ENCODE data around the gene TMPRSS7.

TMPRSS7 gene

GRCh38 chr3:112002096-112002971 lies 32.2 kb upstream of the TMPRSS7 start:
- H3K4me1 ChIP-seq (ENCODE audit: control insufficient read depth, insufficient read depth, low read length), result peaks cover 10% of the 10 kb centered on the region
- no peak overlapping the region for H3K4me3 ChIP-seq (ENCODE audit: low read length in 2 of 2)
- H3K36me3 ChIP-seq (ENCODE audit: control insufficient read depth in 2 of 2, insufficient read depth in 2 of 2, low read length in 2 of 2), result no peaks in the 10 kb centered on the region
- no peak overlapping the region for H3K27ac ChIP-seq (ENCODE audit: low read length)
- peaks cover 14 to 16% of the 10 kb centered on the region in 2 donors for H3K27me3 ChIP-seq (ENCODE audit: control insufficient read depth in 1 of 2, insufficient read depth in 2 of 2, low read length in 2 of 2)
- no peaks in the 10 kb centered on the region for H3K9me3 ChIP-seq (ENCODE audit: control insufficient read depth in 2 of 2, low read length in 2 of 2)
- H3K9ac ChIP-seq (ENCODE audit: low read length in 2 of 2), result no peak overlapping the region

DNA sequence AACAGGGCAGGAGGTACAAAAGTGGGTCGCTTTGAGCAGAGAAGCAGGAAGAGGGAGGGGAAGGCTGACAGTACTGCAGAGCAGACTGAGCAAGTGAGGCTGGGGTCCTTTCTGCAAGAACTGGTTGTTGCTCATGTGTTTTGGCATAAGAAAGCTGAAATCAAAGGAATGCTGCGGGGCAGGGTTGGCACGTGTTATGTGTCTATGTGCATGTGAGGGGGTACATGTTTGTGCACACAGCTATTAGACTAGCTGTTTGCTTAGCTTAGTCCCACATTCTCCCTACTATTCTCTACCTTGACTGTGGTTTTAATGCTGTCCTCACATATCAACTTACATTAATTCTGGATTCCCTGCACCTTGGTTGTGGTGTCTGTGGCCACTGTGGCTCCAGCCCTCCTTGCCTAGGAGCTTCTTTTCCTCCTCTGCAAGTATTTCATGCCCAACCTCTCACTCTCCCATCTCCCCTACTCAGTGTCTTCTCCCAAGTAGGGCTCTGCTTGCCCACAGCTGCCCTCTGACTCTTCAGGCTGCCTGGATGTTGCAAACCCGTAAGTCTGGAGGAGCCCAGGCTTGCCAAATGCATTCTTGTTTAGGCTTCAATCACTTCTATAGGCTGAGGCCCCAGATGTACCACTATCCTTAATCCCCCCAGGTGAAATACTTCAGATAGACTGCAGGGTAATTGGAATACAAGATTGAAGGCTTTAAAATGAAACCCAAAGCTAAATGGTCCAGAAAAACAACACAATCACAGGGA lies 31.0 kb upstream of the TMPRSS7 start:
- Histone ChIP-seq H3K9me3 (ENCODE audit: control insufficient read depth in 2 of 2, low read length in 2 of 2) (no peaks in the 10 kb centered on the region), H3K27me3 (ENCODE audit: control insufficient read depth in 1 of 2, insufficient read depth in 2 of 2, low read length in 2 of 2) (peaks cover 13 to 15% of the 10 kb centered on the region in 2 donors), H3K4me3 (ENCODE audit: low read length in 2 of 2) (no peak overlapping the region), H3K36me3 (ENCODE audit: control insufficient read depth in 2 of 2, insufficient read depth in 2 of 2, low read length in 2 of 2) (no peaks in the 10 kb centered on the region), H3K27ac (ENCODE audit: low read length) (no peak overlapping the region), H3K9ac (ENCODE audit: low read length in 2 of 2) (no peak overlapping the region), H3K4me1 (ENCODE audit: control insufficient read depth, insufficient read depth, low read length) (peaks cover 9% of the 10 kb centered on the region)

GRCh38 chr3:112004187-112004586 lies 30.3 kb upstream of the TMPRSS7 start:
- no peak overlapping the region for H3K27ac ChIP-seq (ENCODE audit: low read length)
- no peak overlapping the region for H3K9ac ChIP-seq (ENCODE audit: low read length in 2 of 2)
- no peaks in the 10 kb centered on the region for H3K36me3 ChIP-seq (ENCODE audit: control insufficient read depth in 2 of 2, insufficient read depth in 2 of 2, low read length in 2 of 2)
- no peak overlapping the region for H3K4me3 ChIP-seq (ENCODE audit: low read length in 2 of 2)
- no peaks in the 10 kb centered on the region for H3K9me3 ChIP-seq (ENCODE audit: control insufficient read depth in 2 of 2, low read length in 2 of 2)
- H3K4me1 ChIP-seq (ENCODE audit: control insufficient read depth, insufficient read depth, low read length), result peaks cover 6% of the 10 kb centered on the region
- peaks cover 8 to 12% of the 10 kb centered on the region in 2 donors for H3K27me3 ChIP-seq (ENCODE audit: control insufficient read depth in 1 of 2, insufficient read depth in 2 of 2, low read length in 2 of 2)

- Histone ChIP-seq H3K27ac (ENCODE audit: low read length) (no peak overlapping the region), H3K4me3 (ENCODE audit: low read length in 2 of 2) (no peak overlapping the region), H3K4me1 (ENCODE audit: control insufficient read depth, insufficient read depth, low read length) (peaks cover 2% of the 10 kb centered on the region), H3K9ac (ENCODE audit: low read length in 2 of 2) (no peak overlapping the region), H3K27me3 (ENCODE audit: control insufficient read depth in 1 of 2, insufficient read depth in 2 of 2, low read length in 2 of 2) (peaks cover 4 to 12% of the 10 kb centered on the region in 2 donors), H3K9me3 (ENCODE audit: control insufficient read depth in 2 of 2, low read length in 2 of 2) (no peaks in the 10 kb centered on the region), H3K36me3 (ENCODE audit: control insufficient read depth in 2 of 2, insufficient read depth in 2 of 2, low read length in 2 of 2) (no peaks in the 10 kb centered on the region)
Measured at GRCh38 chr3:112004669-112005068, 29.9 kb upstream of the TMPRSS7 start.

DNA sequence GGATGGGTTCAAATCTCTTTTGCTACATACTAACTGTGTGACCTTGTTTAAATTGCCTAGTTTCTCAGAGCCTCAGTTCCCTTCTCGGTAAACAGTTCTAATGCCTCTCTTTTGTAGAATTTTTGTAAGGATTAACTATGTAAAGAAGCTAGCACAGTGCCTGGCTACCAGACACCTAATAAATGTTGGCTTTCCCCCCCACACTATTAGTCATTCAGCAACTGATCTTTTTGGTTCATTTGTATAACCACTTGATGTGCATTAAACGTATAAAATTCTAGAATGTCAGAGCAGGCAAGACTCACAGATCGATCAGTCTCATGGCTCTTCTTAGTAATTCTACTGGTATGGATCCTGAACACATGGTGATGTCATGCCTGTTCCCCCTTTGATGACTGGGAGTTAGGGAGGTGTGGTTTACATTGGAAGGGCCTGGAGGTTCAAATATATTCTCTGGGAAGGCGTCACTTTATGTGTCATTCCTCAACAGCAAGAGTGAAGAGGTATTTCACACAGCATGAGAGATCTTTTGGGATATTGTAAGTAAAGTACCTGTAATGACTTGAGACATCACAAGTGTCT lies 29.4 kb upstream of the TMPRSS7 start:
- Histone ChIP-seq H3K9ac (ENCODE audit: low read length in 2 of 2) (no peak overlapping the region), H3K27me3 (ENCODE audit: control insufficient read depth in 1 of 2, insufficient read depth in 2 of 2, low read length in 2 of 2) (peaks cover 3 to 8% of the 10 kb centered on the region in 2 donors), H3K4me3 (ENCODE audit: low read length in 2 of 2) (no peak overlapping the region), H3K9me3 (ENCODE audit: control insufficient read depth in 2 of 2, low read length in 2 of 2) (no peaks in the 10 kb centered on the region), H3K4me1 (ENCODE audit: control insufficient read depth, insufficient read depth, low read length) (peaks cover 2% of the 10 kb centered on the region), H3K27ac (ENCODE audit: low read length) (no peak overlapping the region), H3K36me3 (ENCODE audit: control insufficient read depth in 2 of 2, insufficient read depth in 2 of 2, low read length in 2 of 2) (no peaks in the 10 kb centered on the region)

- Histone ChIP-seq H3K27me3 (ENCODE audit: control insufficient read depth in 1 of 2, insufficient read depth in 2 of 2, low read length in 2 of 2) (no peaks in the 10 kb centered on the region), H3K27ac (ENCODE audit: low read length) (no peak overlapping the region), H3K4me1 (ENCODE audit: control insufficient read depth, insufficient read depth, low read length) (peaks cover 2% of the 10 kb centered on the region), H3K9me3 (ENCODE audit: control insufficient read depth in 2 of 2, low read length in 2 of 2) (no peaks in the 10 kb centered on the region), H3K9ac (ENCODE audit: low read length in 2 of 2) (no peak overlapping the region), H3K4me3 (ENCODE audit: low read length in 2 of 2) (no peak overlapping the region), H3K36me3 (ENCODE audit: control insufficient read depth in 2 of 2, insufficient read depth in 2 of 2, low read length in 2 of 2) (no peaks in the 10 kb centered on the region)
Measured at GRCh38 chr3:112007633-112008032, 26.9 kb upstream of the TMPRSS7 start.

- Histone ChIP-seq H3K4me1 (ENCODE audit: control insufficient read depth, insufficient read depth, low read length) (peaks cover 5% of the 10 kb centered on the region), H3K9ac (ENCODE audit: low read length in 2 of 2) (no peak overlapping the region), H3K9me3 (ENCODE audit: control insufficient read depth in 2 of 2, low read length in 2 of 2) (no peaks in the 10 kb centered on the region), H3K36me3 (ENCODE audit: control insufficient read depth in 2 of 2, insufficient read depth in 2 of 2, low read length in 2 of 2) (no peaks in the 10 kb centered on the region), H3K27me3 (ENCODE audit: control insufficient read depth in 1 of 2, insufficient read depth in 2 of 2, low read length in 2 of 2) (no peaks in the 10 kb centered on the region), H3K27ac (ENCODE audit: low read length) (no peak overlapping the region), H3K4me3 (ENCODE audit: low read length in 2 of 2) (no peak overlapping the region)
Measured at GRCh38 chr3:112009670-112010069, 24.9 kb upstream of the TMPRSS7 start.

DNA sequence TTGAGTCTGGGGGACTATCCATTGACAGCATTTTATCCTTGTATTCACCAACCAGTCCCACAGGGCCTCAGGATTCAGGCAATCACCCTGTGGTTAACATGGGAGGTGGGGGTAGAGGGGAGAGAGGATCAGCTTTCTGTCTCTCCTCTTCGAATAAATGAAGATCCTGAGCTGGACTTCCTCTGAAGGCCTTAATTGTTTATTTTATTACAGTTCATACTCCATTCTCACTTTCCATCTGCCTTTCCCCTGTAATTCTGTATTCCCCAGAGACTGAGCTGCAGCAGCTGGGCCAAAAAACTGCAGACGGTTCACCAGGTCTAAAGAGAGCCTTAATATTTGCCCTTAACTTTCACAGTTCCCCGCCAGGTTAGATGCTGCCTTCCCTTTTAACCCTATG lies 23.9 kb upstream of the TMPRSS7 start:
- Histone ChIP-seq H3K4me1 (ENCODE audit: control insufficient read depth, insufficient read depth, low read length) (peaks cover 5% of the 10 kb centered on the region), H3K9ac (ENCODE audit: low read length in 2 of 2) (no peak overlapping the region), H3K36me3 (ENCODE audit: control insufficient read depth in 2 of 2, insufficient read depth in 2 of 2, low read length in 2 of 2) (no peaks in the 10 kb centered on the region), H3K27ac (ENCODE audit: low read length) (no peak overlapping the region), H3K4me3 (ENCODE audit: low read length in 2 of 2) (no peak overlapping the region), H3K27me3 (ENCODE audit: control insufficient read depth in 1 of 2, insufficient read depth in 2 of 2, low read length in 2 of 2) (no peaks in the 10 kb centered on the region), H3K9me3 (ENCODE audit: control insufficient read depth in 2 of 2, low read length in 2 of 2) (no peaks in the 10 kb centered on the region)

DNA sequence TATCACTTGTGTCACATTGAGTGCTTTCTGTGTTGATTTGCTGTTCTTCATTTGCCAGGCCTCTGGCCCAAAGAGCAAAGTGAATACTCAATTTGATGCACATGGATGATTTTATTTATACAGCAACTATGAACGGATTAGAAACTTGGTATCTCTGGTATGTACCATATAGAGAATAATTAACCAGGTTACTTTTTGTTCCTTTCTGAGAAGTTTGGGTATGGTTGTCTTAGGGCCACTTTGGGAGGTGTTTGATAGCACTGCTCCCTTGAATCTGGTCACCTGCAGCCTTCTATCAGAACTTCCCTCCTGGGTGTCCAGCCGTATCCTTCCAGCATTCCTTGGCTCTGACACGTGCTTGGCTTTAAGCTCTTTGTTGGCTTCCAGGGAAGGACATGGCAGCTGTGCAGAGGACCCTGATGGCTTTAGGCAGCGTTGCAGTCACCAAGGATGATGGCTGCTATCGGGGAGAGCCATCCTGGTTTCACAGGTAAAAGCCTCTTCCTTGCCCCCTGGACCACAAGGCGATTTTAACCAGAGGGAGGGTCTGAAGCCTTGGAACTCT lies 23.1 kb upstream of the TMPRSS7 start:
- H3K9ac ChIP-seq (ENCODE audit: low read length in 2 of 2), result no peak overlapping the region
- no peaks in the 10 kb centered on the region for H3K9me3 ChIP-seq (ENCODE audit: control insufficient read depth in 2 of 2, low read length in 2 of 2)
- H3K27ac ChIP-seq (ENCODE audit: low read length), result no peak overlapping the region
- no peaks in the 10 kb centered on the region for H3K36me3 ChIP-seq (ENCODE audit: control insufficient read depth in 2 of 2, insufficient read depth in 2 of 2, low read length in 2 of 2)
- H3K27me3 ChIP-seq (ENCODE audit: control insufficient read depth in 1 of 2, insufficient read depth in 2 of 2, low read length in 2 of 2), result no peaks in the 10 kb centered on the region
- H3K4me1 ChIP-seq (ENCODE audit: control insufficient read depth, insufficient read depth, low read length), result peaks cover 5% of the 10 kb centered on the region
- no peak overlapping the region for H3K4me3 ChIP-seq (ENCODE audit: low read length in 2 of 2)

DNA sequence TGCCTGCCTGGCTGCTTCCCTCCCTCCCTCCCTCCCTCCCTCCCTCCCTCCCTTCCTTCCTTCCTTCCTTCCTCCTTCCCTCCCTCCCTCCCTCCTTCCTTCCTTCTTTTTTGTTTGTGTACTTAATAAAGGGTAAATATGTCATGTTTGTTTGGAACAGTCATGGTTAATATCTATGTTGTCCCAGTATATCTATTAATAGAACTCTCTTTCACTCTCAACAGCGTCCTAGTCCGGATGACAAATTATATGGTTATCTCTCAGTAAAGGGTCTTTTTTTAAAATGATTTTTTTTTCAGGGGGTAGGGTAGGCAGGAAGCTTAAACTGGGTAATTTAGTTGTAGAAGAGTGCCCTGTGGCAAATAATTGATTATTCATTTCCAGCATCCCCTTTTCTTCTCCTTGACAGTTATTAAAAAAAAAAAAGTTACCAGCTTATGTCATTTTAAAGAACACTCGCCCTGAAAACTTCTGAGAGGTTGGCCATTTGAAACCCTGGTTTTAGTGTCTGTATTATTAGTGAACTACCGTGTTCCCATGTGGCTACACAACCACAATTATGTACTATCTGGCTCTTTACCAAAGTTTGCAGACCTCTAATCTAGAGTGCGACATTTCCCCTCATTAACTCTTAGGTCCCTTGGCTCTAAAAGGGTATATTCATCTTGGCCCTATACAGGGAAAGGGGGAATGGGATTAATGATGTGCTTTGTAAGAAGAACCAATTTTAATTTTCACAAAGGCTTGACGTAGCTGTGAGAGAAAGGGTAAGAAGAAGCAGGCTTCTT lies 22.1 kb upstream of the TMPRSS7 start:
- Histone ChIP-seq H3K4me3 (ENCODE audit: low read length in 2 of 2) (no peak overlapping the region), H3K36me3 (ENCODE audit: control insufficient read depth in 2 of 2, insufficient read depth in 2 of 2, low read length in 2 of 2) (no peaks in the 10 kb centered on the region), H3K9me3 (ENCODE audit: control insufficient read depth in 2 of 2, low read length in 2 of 2) (no peaks in the 10 kb centered on the region), H3K9ac (ENCODE audit: low read length in 2 of 2) (no peak overlapping the region), H3K27me3 (ENCODE audit: control insufficient read depth in 1 of 2, insufficient read depth in 2 of 2, low read length in 2 of 2) (no peaks in the 10 kb centered on the region), H3K4me1 (ENCODE audit: control insufficient read depth, insufficient read depth, low read length) (peaks cover 5% of the 10 kb centered on the region), H3K27ac (ENCODE audit: low read length) (no peak overlapping the region)

Measured in stomach smooth muscle (tissue), 2 donors.